Coronary artery (tissue), 2 donors: ENCODE data around the gene CNOT1.
A peak's percentile ranks its signal among the peaks of the same experiment; 100 is the strongest.

Experiments used
- DNase-seq: peaks from one replicate; pipeline ENCODE4 v3.0.0-alpha.2; 2017; ENCODE audit warnings: low spot score
- H3K27ac ChIP-seq, 2 donors: fragments of 200-600 bp; sonication (generic); one replicate each; pipeline ENCODE4 v1.5.1; 2016 to 2019
- H3K4me3 ChIP-seq: fragments of 200-600 bp; sonication (generic); 2 replicates; pipeline ENCODE4 v1.5.1; 2016; ENCODE audit warnings: mild to moderate bottlenecking, moderate library complexity
- TF ChIP-seq, protein P1 (sequence below): fragments of 200-600 bp; sonication (generic); IDR thresholded peaks from one replicate; pipeline ENCODE4 v1.5.1; 2019; ENCODE audit warnings: antibody characterized with exemption

The CNOT1 gene

DNA sequence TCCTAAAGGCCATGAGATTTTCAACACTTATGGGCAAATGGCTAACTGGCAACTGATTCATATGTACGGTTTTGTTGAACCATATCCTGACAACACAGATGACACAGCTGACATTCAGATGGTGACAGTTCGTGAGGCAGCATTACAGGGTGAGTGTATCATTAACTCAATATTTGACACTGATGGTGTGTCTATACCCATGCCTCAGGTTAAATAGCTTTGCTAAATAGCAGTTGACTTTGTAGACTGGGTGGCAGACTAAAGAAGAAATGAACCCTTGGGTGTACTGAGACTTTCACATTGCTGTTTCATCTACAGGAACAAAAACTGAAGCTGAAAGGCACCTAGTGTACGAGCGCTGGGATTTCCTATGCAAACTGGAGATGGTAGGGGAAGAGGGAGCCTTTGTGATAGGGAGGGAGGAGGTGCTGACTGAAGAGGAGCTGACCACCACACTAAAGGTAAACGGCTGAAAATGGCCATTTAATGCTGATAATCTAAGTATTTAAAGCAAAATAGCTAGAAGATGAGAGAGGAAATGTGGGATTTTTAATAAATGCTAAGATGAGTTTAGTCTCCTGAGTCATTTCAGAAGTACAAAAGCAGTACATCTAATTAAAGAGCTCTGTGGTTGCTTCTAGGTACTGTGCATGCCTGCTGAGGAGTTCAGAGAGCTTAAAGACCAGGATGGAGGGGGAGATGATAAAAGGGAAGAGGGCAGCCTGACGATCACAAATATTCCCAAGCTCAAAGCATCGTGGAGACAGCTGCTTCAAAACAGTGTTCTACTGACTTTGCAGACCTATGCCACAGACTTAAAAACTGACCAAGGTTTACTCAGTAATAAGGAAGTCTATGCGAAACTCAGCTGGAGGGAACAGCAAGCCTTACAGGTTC is 111.3 kb downstream of the CNOT1 start:
- TF ChIP-seq, protein P1, sequence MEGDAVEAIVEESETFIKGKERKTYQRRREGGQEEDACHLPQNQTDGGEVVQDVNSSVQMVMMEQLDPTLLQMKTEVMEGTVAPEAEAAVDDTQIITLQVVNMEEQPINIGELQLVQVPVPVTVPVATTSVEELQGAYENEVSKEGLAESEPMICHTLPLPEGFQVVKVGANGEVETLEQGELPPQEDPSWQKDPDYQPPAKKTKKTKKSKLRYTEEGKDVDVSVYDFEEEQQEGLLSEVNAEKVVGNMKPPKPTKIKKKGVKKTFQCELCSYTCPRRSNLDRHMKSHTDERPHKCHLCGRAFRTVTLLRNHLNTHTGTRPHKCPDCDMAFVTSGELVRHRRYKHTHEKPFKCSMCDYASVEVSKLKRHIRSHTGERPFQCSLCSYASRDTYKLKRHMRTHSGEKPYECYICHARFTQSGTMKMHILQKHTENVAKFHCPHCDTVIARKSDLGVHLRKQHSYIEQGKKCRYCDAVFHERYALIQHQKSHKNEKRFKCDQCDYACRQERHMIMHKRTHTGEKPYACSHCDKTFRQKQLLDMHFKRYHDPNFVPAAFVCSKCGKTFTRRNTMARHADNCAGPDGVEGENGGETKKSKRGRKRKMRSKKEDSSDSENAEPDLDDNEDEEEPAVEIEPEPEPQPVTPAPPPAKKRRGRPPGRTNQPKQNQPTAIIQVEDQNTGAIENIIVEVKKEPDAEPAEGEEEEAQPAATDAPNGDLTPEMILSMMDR: no peak
- Histone ChIP-seq H3K4me3 (no peak overlapping the region), H3K27ac (no peak overlapping the region)
- DNase-seq: no peak

GRCh38 chr16:58516768-58517107 is 112.9 kb downstream of the CNOT1 start:
- no peak overlapping the region for H3K4me3 ChIP-seq
- TF ChIP-seq, protein P1: no peak
- no peak for DNase-seq
- no peak overlapping the region for H3K27ac ChIP-seq

DNA sequence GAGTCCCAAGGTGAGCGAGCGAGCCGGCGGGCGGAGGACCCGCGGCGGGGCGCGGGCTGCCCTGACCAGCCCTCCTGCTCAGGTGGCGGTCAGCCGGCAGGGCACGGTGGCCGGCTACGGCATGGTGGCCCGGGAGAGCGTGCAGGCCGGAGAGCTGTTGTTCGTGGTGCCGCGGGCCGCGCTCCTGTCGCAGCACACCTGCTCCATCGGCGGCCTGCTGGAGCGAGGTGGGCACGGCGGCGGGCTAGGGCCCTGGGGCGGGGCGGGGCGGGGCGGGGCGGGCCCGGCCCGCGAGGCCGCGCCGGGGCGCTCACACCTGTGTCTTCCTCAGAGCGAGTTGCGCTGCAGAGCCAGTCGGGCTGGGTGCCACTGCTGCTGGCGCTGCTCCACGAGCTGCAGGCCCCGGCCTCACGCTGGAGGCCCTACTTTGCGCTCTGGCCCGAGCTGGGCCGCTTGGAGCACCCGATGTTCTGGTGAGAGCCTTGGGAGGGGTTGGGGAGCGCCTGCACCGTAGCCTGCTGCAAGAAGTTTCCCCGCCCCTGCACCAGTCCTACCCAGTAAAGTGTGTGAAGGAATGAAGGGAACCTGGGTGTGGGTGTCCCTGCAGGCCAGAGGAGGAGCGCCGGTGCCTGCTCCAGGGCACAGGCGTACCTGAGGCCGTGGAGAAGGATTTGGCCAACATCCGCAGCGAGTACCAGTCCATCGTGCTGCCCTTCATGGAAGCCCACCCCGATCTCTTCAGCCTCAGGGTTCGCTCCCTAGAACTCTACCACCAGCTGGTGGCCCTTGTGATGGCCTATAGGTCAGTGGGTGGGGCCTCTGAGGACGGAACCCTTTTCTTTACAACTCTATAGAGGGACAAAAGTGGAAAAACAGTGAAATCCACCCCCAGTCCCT is 113.5 kb downstream of the CNOT1 start:
- DNase-seq: no peak
- Histone ChIP-seq H3K27ac (peak overlapping the region in 1 of 2 donors; percentile 88), H3K4me3 (peak overlapping the region; percentile 88)
- TF ChIP-seq, protein P1: no peak

- TF ChIP-seq, protein P1: no peak
- peak within 1 kb of the TSS; percentile 46 to 88 for H3K27ac ChIP-seq
- DNase-seq: peak; percentile 91
These were observed 114.3 kb downstream of the CNOT1 start, which contains the start of gene SETD6 for GRCh38 chr16:58515125-58515870. SETD6 (plus strand) TSS chr16:58515517; CDS start chr16:58515538, 21 bp downstream.

GRCh38 chr16:58513874-58514273 is 115.8 kb downstream of the CNOT1 start:
- TF ChIP-seq, protein P1: no peak
- DNase-seq: no peak
- Histone ChIP-seq H3K4me3 (no peak overlapping the region), H3K27ac (no peak overlapping the region)

More at GRCh38 chr16:58515125-58515870, 114.3 kb downstream of the CNOT1 start, which contains the start of gene SETD6:
- H3K4me3 ChIP-seq: peak within 1 kb of the TSS; percentile 88

- TF ChIP-seq, protein P1: peak; percentile 56
- no peak overlapping the region for H3K27ac ChIP-seq
- no peak for DNase-seq
- no peak overlapping the region for H3K4me3 ChIP-seq
These were observed 117.5 kb downstream of the CNOT1 start for GRCh38 chr16:58511933-58512815.
